CD4-positive, alpha-beta T cell treated with Interleukin-2 at 100 ng/mL for 4 hours (primary cell): Measurements from ENCODE around the gene RMND5A.
"Not testable (repeated sequence)": the region's sequence is repeated elsewhere in the genome, so short reads cannot be mapped to it uniquely, and the experiment has no call there.

Experiments used
- DNase-seq: peaks from one replicate; pipeline ENCODE4 v3.0.0-alpha.2; 2020; ENCODE audit warnings: low spot score

Gene RMND5A

DNA sequence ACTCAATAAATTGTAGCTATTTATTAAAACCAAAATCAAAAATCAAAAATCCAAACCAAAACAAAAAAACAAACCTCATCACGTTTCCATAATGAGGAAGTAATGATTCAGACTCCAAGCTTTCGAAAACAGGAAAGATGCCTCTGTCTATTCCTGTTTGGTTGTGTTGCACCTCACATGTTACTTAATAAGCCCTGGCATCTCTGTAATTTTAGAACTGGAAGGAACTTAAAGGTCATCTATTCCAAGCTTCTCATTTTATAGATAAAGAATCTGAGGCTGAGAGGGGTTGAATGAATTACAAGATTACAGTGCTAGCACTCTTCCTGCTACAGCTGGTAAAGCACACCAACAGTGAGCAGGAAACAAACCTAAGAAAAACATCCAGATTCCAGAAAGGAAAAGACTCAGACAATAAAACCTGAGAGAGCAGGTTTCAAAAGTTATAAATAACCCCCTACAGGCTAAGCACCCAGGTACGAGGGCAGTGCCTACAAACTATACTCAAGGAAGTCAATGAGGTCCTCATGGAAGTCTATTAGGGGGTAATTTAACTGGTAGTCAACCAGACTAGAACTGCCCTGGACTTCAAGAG lies 5.4 kb upstream of the RMND5A start:
- DNase-seq: not testable (repeated sequence)

DNA sequence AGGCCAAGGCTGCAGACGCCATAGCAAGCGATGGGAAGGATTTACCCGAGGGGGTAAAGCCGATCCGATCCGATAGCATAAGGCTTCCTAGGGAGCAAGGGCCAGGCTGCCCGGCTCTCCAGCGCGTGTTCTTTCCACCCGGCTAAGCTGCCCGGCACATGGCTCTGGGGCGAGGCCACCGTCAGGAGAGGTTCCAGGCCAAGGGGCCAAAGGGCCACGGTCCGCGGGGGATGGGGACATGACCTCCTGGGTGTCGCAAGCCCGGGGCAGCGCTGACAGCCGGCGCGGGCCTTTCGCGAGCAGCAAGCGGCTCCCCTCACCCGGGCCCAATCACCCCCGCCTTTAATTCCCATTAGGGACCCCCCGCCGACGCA lies 841 bp upstream of the RMND5A start:
- not testable (repeated sequence) for DNase-seq

DNA sequence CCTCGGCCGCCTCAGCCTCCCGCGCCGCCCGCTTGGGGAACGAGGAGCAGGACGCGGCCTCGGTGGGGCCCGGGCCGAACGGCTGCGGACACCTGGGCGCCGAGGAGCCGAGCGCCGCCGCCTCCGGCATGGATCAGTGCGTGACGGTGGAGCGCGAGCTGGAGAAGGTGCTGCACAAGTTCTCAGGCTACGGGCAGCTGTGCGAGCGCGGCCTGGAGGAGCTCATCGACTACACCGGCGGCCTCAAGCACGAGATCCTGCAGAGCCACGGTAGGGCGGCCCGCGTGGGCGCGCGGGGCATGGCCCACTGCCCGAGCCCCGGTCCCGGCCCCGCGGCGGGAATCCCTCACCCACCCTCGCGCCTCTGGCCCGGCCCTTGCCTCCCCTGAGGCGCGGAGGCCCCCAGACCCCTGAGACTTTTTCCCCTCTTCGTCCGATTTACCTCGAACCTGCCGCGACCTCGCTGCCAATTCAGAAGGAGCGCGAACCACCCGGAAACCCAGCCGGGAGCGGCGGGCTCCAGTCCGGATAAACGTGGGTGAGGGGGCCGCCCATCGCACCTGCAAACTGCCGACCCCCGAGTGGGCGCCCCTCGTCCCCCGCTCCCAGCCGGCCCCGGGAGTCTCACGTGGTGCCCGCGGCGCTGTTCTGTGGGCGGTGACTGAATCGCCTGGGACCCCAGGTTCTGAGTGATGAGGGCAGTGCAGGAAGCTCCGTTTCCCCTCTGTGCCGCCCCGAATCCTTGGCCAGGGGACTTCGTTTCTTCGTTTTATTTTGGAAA lies 639 bp downstream of the RMND5A start:
- peak; percentile 49 for DNase-seq

DNA sequence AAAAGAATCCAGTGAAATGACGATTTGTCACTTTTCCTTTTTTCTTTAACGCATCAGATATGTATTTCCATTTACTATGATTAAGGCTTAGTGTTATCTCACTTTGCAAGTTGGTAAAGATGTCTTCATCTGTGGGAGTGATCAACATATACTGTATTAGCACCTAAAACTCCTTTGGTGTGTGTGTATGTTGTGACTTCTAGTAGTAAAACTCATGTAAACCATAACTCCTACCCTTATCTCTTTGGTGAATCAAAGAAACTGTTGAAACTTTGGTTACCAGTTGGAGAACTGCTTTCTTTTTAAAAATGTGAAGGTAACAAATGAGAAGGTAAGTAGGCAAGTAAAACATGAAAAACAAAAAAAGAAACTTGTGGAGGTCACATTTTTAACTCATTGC lies 5.6 kb downstream of the RMND5A start:
- DNase-seq: not testable (repeated sequence)

DNA sequence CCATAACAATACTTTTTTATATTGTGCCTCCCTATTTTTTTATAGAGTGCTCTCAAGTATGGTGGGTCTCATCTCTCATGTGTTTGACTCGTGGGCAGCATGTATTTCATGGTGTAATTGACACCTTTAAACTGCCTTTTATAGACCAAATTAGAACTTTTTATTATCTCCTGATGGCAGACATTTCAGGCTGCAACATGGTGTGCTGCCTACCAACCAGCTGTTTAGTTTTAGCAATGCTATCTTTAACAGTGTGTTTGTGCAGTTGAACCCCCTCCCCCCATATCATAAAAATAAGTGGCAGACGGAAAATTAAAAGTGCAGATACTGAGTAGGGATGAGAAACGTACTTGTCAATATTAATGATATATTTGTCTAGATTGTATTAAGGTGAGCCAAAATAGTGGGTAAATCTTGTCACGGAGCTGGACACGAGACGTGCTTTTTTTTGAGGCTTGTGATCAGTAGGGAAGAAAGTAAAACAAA lies 12.0 kb downstream of the RMND5A start:
- DNase-seq: not testable (repeated sequence)

DNA sequence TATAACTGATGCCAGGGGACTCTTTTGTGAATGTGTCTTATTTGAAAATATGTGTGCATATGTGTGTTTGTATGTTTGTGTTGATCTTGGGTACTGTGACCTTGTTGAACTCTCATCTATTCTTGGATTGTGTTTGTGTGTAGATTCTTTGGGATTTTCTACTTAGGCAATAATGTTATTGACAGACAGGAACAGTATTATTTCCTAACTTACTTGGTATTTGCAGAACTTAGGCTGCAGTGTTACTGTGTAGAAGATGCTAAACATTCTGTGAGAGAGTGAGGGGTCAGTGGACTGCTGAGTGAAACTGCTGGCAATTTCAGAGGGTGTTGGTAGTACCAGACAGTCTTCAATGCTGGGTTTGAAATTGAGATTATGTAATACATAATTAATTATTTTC lies 12.7 kb downstream of the RMND5A start:
- not testable (repeated sequence) for DNase-seq

DNA sequence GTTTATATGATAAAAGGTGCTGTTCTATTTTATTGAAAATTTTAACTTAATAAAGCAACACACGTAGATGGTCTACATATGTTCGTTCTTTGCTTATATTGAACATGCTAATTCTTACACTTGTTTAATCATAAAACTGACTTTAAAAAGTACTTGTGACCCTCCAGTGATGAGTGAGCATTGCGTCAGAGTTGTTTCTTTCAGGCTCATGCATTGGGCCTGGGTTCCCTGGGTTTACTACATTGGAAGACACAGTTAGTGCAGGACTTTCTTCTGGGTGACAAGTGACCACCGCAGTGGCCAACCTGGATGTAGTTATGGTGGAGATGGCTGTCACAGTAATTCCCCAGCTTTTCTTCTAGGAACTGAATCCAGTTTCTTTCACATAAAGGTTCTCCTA lies 13.4 kb downstream of the RMND5A start:
- DNase-seq: not testable (repeated sequence)

DNA sequence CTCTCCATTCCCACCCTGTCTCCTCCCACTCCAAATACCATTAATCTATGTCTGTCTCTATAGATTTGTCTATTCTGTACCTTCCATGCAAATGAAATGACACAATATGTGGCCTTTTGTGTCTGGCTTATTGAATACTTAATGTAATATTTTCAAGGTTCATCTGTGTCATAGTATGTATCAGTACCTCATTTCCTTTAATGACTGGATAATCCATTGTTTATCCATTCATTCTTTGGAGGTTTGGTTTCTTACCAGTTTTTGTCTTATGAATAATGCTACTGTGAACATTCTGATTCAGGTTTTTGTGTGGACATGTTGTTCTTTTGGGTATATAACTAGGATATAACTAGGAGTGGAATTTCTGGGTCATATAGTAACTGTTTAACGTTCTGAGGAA lies 14.8 kb downstream of the RMND5A start:
- DNase-seq: not testable (repeated sequence)

DNA sequence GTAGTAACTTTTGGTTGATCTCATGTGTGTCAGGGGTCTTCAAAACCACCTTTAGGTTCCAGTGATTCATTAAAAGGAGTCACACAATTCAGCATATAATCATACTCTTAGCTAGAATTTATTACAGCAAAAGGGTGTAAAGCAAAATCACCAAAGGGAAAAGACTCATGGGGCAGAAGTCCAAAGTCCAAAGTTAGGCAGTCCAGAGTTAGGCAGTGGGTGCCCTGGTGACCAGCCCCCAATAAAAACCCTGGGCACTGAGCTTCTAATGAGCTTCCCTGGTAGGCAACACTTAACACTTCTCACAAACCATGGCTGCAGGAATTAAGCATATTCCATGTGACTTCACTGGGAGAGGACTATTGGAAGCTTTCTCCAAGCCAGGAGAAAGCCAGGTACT lies 19.4 kb downstream of the RMND5A start:
- not testable (repeated sequence) for DNase-seq

DNA sequence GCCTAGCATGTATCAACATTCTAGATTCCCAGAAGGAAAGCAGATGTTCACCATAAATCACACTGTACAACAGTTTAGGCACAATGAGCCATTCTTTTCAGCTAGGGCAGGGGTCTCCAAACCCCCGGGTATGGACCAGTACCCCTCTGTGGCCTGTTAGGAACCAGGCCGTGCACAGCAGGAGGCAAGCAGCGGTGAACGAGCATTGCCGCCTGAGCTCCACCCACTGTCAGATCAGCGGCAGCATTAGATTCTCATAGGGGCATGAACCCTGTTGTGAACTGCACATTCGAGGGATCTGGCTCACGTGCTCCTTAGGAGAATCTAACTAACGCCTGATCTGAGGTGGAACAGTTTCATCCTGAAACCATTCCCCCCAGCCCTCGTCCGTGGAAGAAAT lies 19.8 kb downstream of the RMND5A start:
- not testable (repeated sequence) for DNase-seq

DNA sequence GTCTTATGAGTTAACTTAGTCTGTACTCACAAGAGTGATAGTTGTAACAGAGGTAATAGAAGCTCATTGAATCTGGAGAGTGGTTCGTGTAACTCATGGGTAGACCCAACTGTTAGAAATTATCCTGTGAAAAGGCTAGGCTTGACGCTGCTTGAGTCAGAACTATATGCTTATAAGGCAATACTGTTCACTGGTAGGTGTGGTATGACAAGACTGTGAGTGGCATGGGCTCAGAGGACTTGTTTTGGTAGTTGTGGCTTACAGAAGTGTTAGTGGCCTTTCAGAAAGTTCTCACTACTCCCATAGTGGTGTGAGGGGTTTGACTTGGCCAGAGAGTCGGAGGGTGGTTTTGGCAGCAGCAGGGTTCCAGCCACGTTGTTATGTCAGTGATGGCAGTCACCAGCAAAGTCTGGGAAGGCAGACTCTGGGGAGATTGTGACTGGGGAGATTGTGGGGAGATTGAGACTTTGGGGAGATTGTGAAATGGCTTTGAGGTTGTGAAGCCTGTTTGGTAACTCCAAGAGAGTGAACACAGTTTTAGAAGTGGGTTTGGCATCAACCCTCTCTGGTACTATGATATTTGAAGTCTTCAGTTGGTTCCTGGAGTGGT lies 21.9 kb downstream of the RMND5A start:
- not testable (repeated sequence) for DNase-seq

DNA sequence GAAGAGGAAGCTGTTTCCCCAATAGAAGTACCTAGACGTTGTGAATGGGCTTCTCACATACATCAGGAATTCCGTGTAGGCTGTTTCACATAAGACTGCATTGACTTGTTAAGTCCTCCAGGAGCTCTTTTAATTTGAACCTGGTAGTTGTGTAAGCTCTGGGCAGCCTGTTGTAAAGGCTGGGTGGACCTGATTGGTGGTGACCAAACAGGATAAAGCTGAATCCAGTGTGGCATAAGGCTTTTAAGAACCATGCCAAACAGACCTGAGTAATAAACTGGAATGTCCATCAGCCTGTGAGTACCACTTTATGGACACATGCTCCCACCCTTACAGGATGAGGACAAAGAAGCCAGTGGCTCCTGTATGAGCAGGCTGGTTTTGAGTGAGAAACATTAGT lies 24.1 kb downstream of the RMND5A start:
- DNase-seq: no peak

DNA sequence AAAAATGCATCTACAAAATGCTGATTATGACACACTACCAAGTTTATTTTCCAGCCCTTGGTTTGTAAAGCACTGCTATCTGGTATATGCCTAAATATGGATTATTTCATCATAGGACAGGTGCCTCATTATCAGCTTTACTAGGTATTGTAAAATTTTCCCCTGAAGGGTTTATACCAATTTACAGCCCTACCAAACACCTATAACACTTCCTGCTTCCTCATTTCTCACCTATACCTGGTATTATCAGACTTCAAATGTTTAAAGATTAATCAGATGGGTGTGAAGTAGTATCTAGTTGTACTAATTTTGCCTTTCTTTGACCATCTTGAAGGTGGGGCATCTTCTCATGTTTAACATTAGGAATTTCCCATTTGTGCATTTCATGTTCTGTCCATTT lies 26.8 kb downstream of the RMND5A start:
- no peak for DNase-seq

DNA sequence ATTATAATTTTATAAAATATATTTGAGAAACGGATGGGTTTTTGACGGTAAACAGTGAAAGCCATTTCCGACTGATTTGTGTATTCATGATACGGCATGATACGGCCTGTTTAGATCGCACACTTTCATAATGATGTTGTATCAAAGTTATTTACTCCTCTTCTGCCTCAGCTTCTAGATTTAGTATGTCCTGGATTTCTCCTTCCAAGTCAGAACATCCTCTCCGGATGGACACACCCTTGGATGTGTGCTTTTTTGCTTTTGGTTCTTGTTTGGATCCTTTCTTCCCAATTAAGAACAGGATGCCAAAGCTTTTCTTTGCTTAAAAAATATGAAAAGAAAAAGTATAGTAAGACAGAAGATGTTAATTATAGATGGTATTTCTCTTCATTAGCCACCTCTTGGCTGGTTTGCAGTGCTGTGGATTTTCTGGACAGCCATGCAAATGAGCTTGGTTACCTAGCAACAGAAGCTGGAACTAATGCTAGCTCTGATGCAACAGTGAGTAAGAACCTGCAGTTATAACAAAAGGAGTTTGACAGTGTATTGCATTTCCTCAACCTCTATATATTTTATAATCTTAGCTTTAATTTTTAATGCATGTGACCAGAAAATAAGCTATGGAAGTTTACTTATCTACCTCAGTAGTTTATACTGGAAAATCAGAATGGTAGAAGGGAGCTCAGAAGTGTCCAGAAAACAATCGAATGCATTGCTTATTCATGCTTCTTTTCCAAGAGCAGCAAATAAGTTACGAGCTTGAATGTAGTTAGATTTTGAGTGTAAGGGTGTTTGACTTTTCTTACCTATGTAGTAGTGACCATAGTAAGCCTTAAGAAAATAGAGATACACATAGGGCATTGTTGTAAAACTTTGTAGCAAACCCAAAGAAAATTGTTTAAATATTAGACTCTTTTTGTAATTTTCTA lies 27.9 kb downstream of the RMND5A start:
- DNase-seq: peak; percentile 22

DNA sequence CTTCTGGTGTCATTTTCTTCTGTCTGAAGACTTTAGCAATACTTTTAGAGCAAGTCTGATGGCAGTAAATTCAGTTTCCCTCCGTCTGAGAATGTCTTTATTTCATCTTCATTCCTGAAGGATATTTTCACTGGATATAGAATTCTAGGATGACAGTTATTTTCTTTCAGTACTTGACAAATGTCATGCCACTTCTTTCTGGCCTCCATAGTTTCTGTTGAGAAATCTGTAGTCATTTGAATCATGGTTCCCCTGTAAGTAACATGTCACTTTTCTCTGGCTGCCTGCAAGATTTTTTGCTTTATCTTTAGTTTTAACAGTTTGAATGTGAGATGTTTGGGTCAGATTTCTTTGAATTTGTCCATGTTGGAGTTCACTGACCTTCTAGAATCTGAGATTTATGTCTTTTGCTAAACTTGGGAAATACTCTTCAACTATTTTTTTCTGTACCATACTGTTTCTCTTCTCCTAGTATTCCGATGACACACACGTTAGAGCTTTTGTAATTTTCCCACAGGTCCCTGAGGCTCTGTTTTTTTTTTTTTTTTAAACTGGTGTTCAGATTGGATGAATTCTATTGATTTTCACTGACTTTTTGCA lies 30.2 kb downstream of the RMND5A start:
- no peak for DNase-seq

DNA sequence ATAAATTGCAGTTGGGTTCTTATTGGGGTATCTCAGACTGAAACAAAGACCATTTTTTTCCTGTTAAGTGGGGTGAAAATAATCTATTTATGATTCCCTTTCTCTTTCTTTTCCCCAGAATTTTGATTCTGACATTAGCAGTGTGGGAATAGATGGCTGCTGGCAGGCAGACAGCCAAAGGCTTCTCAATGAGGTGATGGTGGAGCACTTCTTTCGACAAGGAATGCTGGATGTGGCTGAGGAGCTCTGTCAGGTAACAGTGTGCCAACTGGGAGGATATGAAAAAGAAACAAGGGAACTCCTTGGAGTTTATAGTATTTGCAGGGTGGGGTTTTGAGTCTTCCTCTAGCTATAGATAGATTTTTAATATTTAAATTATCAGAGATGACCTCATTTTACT lies 31.7 kb downstream of the RMND5A start:
- no peak for DNase-seq

DNA sequence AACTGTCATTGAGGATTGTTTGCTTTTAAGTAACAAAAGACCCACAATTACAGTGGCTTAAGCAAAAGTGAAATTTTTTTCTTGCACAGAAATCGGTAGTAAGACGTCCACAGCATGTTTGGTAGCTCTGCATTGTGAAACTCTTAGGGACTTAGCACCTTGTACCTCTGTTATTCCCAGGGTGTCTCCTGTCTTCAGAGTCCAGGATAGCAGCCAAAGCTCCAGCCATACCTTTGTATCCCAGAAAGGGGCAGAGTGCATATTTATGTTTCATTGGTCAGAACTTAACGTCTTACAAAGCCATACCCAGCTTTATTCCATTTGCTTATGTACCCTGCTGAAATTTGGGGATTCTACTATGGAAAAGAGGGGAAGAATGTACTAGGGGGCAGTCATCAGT lies 32.8 kb downstream of the RMND5A start:
- DNase-seq: no peak

DNA sequence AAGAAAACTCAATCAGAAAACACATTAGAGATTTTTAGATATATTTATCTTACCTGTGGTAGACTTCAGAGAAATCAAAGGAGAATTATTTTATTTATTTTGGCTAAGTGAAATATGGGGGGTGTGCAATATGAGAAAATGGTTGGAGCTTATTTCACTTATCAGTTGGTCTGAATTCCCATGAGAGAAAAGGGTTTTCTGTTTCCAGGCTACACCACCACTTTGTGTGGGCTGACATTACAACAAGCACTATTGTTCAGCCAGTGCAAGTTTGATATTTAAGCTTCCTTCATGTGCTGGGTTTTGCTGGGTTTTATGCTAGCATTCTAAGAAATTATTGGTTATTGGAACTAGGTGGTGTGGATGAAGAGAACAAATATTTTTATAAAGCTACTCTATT lies 33.5 kb downstream of the RMND5A start:
- no peak for DNase-seq

DNA sequence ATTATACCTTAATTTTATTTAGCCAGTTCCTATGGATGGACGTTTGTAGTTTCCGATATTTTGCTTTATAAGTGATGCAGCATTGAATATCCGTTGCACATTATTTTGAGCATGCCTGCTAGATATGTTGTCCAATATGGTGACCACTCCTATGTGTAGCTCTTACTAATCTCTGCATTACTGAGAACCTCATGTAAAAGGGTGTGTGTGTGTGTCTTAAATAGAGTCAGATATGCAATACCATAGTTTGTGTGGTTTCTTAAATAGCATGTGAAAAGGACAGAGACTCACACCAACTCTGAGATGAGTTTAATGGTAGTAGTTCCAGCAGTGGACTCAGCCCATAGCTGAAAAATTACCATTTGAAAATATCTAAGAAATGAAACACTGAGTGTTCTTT lies 38.3 kb downstream of the RMND5A start:
- no peak for DNase-seq

DNA sequence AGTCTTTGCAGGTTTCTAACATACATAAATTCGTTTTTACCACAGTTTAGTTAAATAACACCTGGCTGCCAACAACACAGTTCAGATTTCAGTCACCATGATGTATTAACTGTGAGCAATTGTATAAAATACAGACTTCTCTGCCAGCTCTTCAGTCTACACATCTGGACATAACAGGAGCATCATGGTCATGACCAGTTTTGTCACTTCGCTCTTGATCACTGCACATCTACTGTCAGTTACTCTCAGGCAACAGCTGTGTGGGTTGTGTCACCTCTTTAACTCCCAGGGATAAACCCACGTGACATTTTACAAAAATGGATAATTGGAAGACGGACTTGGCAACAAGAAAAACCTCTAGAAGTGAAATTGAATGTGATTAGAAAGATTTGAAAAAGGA lies 40.3 kb downstream of the RMND5A start:
- DNase-seq: no peak

DNA sequence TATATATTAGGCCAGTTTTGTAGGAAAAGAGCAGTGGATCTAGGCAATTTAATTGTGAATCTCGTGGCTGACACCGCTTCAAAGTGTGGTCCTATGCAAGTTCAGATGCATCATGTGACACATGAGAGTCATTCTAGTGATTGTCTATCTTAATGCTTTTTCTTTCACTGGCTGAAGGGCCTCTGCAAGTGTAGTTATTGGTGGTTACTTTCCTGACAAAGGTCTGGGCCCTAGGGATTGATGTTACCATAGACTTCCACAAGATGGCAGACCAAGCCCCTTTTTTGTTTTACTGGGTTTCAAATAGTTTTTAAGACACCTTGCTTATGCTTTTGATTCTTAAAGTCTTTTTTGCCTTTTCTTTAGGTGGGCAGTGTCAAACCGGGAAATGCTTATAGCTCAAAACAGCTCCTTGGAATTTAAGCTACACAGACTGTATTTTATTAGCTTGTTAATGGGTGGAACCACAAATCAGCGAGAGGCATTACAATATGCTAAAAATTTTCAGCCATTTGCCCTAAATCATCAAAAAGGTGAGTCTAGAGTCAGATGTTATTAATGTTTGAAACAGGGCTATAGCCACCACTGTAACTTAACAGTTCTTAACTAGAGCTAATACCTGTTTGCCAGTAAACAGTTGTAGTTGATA lies 44.7 kb downstream of the RMND5A start:
- DNase-seq: peak; percentile 69
